ENCODE data around the gene FNDC3B.
A peak's percentile ranks its signal among the peaks of the same experiment; 100 is the strongest.

The FNDC3B gene

GRCh38 chr3:172125963-172126457 lies 86.6 kb downstream of the FNDC3B start:
- DNase-seq = peak in 11 of 42 donors; percentile 5 to 73 (median 25)
- intact Hi-C loops (cut with DNase I) = no loop called here

- intact Hi-C loops (cut with DNase I) = no loop called here
- no peak for DNase-seq
Observed at GRCh38 chr3:172126741-172127140, 87.4 kb downstream of the FNDC3B start.

- intact Hi-C loops (cut with DNase I) = no loop called here
- no peak for DNase-seq
Observed at GRCh38 chr3:172127141-172127540, 87.8 kb downstream of the FNDC3B start.

GRCh38 chr3:172127929-172128580 lies 88.7 kb downstream of the FNDC3B start:
- intact Hi-C loops (cut with DNase I) = no loop called here
- DNase-seq = no peak

GRCh38 chr3:172128858-172129257 lies 89.5 kb downstream of the FNDC3B start:
- DNase-seq = no peak
- intact Hi-C loops (cut with DNase I) = no loop called here

- intact Hi-C loops (cut with DNase I) = no loop called here
- DNase-seq = no peak
Observed at GRCh38 chr3:172129498-172129849, 90.1 kb downstream of the FNDC3B start.

- intact Hi-C loops (cut with DNase I) = no loop called here
- peak in 9 of 42 donors; percentile 20 to 70 (median 31) for DNase-seq
Observed at GRCh38 chr3:172129850-172130716, 90.7 kb downstream of the FNDC3B start.

GRCh38 chr3:172130717-172131050 lies 91.3 kb downstream of the FNDC3B start:
- intact Hi-C loops (cut with DNase I) = no loop called here
- DNase-seq = no peak

GRCh38 chr3:172131746-172132145 lies 92.4 kb downstream of the FNDC3B start:
- no peak for DNase-seq
- intact Hi-C loops (cut with DNase I) = no loop called here

GRCh38 chr3:172132159-172132586 lies 92.8 kb downstream of the FNDC3B start:
- intact Hi-C loops (cut with DNase I) = no loop called here
- no peak for DNase-seq

GRCh38 chr3:172132721-172133311 lies 93.4 kb downstream of the FNDC3B start:
- DNase-seq = no peak
- intact Hi-C loops (cut with DNase I) = no loop called here

- no peak for DNase-seq
- intact Hi-C loops (cut with DNase I) = no loop called here
Observed at GRCh38 chr3:172133838-172134237, 94.5 kb downstream of the FNDC3B start.

- DNase-seq = no peak
- intact Hi-C loops (cut with DNase I) = no loop called here
Observed at GRCh38 chr3:172134352-172134751, 95.0 kb downstream of the FNDC3B start.

GRCh38 chr3:172135185-172135584 lies 95.8 kb downstream of the FNDC3B start:
- DNase-seq = no peak
- intact Hi-C loops (cut with DNase I) = no loop called here

GRCh38 chr3:172135820-172136219 lies 96.4 kb downstream of the FNDC3B start:
- intact Hi-C loops (cut with DNase I) = no loop called here
- DNase-seq = no peak

- intact Hi-C loops (cut with DNase I) = no loop called here
- no peak for DNase-seq
Observed at GRCh38 chr3:172136330-172136729, 97.0 kb downstream of the FNDC3B start.

GRCh38 chr3:172137287-172138192 lies 98.2 kb downstream of the FNDC3B start:
- intact Hi-C loops (cut with DNase I) = no loop called here

GRCh38 chr3:172138193-172138537 lies 98.8 kb downstream of the FNDC3B start:
- no peak for DNase-seq
- intact Hi-C loops (cut with DNase I) = no loop called here

More at GRCh38 chr3:172137287-172138192, 98.2 kb downstream of the FNDC3B start:
- DNase-seq = no peak

- intact Hi-C loops (cut with DNase I) = no loop called here
- DNase-seq = peak in 41 of 42 donors; percentile 32 to 92 (median 71)
Observed at GRCh38 chr3:172138792-172139507, 99.6 kb downstream of the FNDC3B start.

Data from head of caudate nucleus (tissue), 42 donors.